OCI-LY1 (cell line): ENCODE data around the gene HRAS.

Source experiments
- H2AFZ ChIP-seq: fragments of 200-600 bp; sonication (generic), shearing (Covaris generic); 2 replicates; pipeline ENCODE4 v1.6.0; 2014; ENCODE audit warnings: antibody characterized with exemption, mild to moderate bottlenecking, low read length
- H3F3A ChIP-seq: fragments of 200-600 bp; sonication (generic), shearing (Covaris generic); 2 replicates; pipeline ENCODE4 v1.6.0; 2014; ENCODE audit warnings: mild to moderate bottlenecking, antibody characterized with exemption, low read length, moderate library complexity; ENCODE audit not compliant: insufficient read depth
- H3K27ac ChIP-seq: fragments of 200-600 bp; sonication (generic); 2 replicates; pipeline ENCODE4 v1.5.1; 2014; ENCODE audit warnings: low read length, mixed run types, mild to moderate bottlenecking, low read depth; ENCODE audit not compliant: poor library complexity, severe bottlenecking
- H3K27me3 ChIP-seq: fragments of 200-600 bp; sonication (generic); 2 replicates; pipeline ENCODE4 v1.6.0; 2014; ENCODE audit warnings: antibody characterized with exemption, mild to moderate bottlenecking, low read length, moderate library complexity; ENCODE audit not compliant: insufficient read depth
- H3K36me3 ChIP-seq: fragments of 200-600 bp; sonication (generic); 2 replicates; pipeline ENCODE4 v1.6.1; 2014; ENCODE audit warnings: mild to moderate bottlenecking, antibody characterized with exemption, low read length, moderate library complexity, mixed read lengths; ENCODE audit not compliant: insufficient read depth
- H3K4me1 ChIP-seq: fragments of 200-600 bp; sonication (generic); 2 replicates; pipeline ENCODE4 v1.5.1; 2014; ENCODE audit warnings: mild to moderate bottlenecking, low read length, moderate library complexity; ENCODE audit not compliant: insufficient read depth, severe bottlenecking
- H3K4me2 ChIP-seq: fragments of 200-600 bp; sonication (generic), shearing (Covaris generic); 2 replicates; pipeline ENCODE4 v1.6.1; 2014; ENCODE audit warnings: low read length
- H3K4me3 ChIP-seq: fragments of 200-600 bp; sonication (generic); 2 replicates; pipeline ENCODE4 v1.5.1; 2014; ENCODE audit warnings: low read length, low read depth, mild to moderate bottlenecking, mixed read lengths; ENCODE audit not compliant: poor library complexity, severe bottlenecking
- H3K79me2 ChIP-seq: fragments of 200-600 bp; shearing (Covaris generic); 2 replicates; pipeline ENCODE4 v1.6.1; 2016; ENCODE audit warnings: mixed run types, low read length, mixed read lengths; ENCODE audit not compliant: insufficient read depth
- H3K9ac ChIP-seq: fragments of 200-600 bp; sonication (generic), shearing (Covaris generic); 2 replicates; pipeline ENCODE4 v1.6.1; 2014; ENCODE audit warnings: mild to moderate bottlenecking, low read length, mixed read lengths
- H3K9me2 ChIP-seq: fragments of 200-600 bp; sonication (generic), shearing (Covaris generic); 2 replicates; pipeline ENCODE4 v1.6.1; 2014; ENCODE audit warnings: low read depth, mild to moderate bottlenecking, low read length, mixed read lengths
- H3K9me3 ChIP-seq: fragments of 200-600 bp; shearing (Covaris generic); 2 replicates; pipeline ENCODE4 v1.6.1; 2014; ENCODE audit warnings: low read length, mixed read lengths
- H4K20me1 ChIP-seq: fragments of 200-600 bp; sonication (generic), shearing (Covaris generic); 2 replicates; pipeline ENCODE4 v1.6.0; 2016; ENCODE audit warnings: mild to moderate bottlenecking, low read length; ENCODE audit not compliant: insufficient read depth
- CTCF ChIP-seq: fragments of 200-600 bp; sonication (generic), shearing (Covaris generic); IDR thresholded peaks from 2 replicates; pipeline ENCODE4 v1.5.1; 2017; ENCODE audit warnings: mild to moderate bottlenecking, antibody characterized with exemption, low read length, moderate library complexity, mixed read lengths
- EZH2 ChIP-seq: fragments of 200-600 bp; sonication (generic), shearing (Covaris generic); IDR thresholded peaks from 2 replicates; pipeline ENCODE4 v1.8.0; 2017; ENCODE audit warnings: borderline replicate concordance, mixed run types, mild to moderate bottlenecking, antibody characterized with exemption, low read length, moderate library complexity, mixed read lengths

The HRAS gene

GRCh38 chr11:537622-538430 lies 2.5 kb upstream of the HRAS start:
- H3K27ac ChIP-seq, result peak overlapping the region; percentile 20
- no peak overlapping the region for H2AFZ ChIP-seq

GRCh38 chr11:536841-537621 lies 1.7 kb upstream of the HRAS start, which contains the start of gene LRRC56:
LRRC56 (plus strand) TSS chr11:537527; CDS start chr11:540685, 3,158 bp downstream.
- no peak for TF ChIP-seq CTCF
- TF ChIP-seq EZH2, result no peak
- H3K9me2 ChIP-seq, result no peaks in the 10 kb centered on the region
- H3K9me3 ChIP-seq, result no peaks in the 10 kb centered on the region
- H3K9ac ChIP-seq, result peak within 1 kb of the TSS; percentile 72
- peak within 1 kb of the TSS; percentile 84 for H3K27ac ChIP-seq
- peak within 1 kb of the TSS; percentile 71 for H3K4me3 ChIP-seq
- peaks cover 12% of the 10 kb centered on the region; the same call in 1 of the 2 replicates for H3K36me3 ChIP-seq
- H3F3A ChIP-seq, result peaks cover 5% of the 10 kb centered on the region; the same call in 1 of the 2 replicates
- H4K20me1 ChIP-seq, result no peaks in the 10 kb centered on the region
- no peaks in the 10 kb centered on the region for H3K79me2 ChIP-seq
- H3K27me3 ChIP-seq, result no peaks in the 10 kb centered on the region
- H3K4me1 ChIP-seq, result peaks cover 28% of the 10 kb centered on the region
- peak within 1 kb of the TSS; percentile 65 for H3K4me2 ChIP-seq
- H2AFZ ChIP-seq, result no peak within 1 kb of the TSS

More at GRCh38 chr11:537622-538430, 2.5 kb upstream of the HRAS start:
- Histone ChIP-seq H3K79me2 (no peaks in the 10 kb centered on the region), H3K4me1 (peaks cover 31% of the 10 kb centered on the region), H3F3A (peaks cover 5% of the 10 kb centered on the region; the same call in 1 of the 2 replicates), H3K4me2 (peak overlapping the region; percentile 65), H3K36me3 (peaks cover 4% of the 10 kb centered on the region; the same call in 1 of the 2 replicates), H3K27me3 (no peaks in the 10 kb centered on the region), H3K9ac (peak overlapping the region; percentile 50; the same call in 1 of the 2 replicates), H4K20me1 (no peaks in the 10 kb centered on the region), H3K9me2 (no peaks in the 10 kb centered on the region), H3K9me3 (no peaks in the 10 kb centered on the region), H3K4me3 (peak overlapping the region; percentile 71)
- TF ChIP-seq EZH2, result no peak

GRCh38 chr11:535210-535518 lies 212 bp downstream of the HRAS start:
- Histone ChIP-seq H3K9ac (peak overlapping the region; percentile 83; the same call in 1 of the 2 replicates), H3K9me3 (no peaks in the 10 kb centered on the region), H3F3A (peaks cover 5% of the 10 kb centered on the region; the same call in 1 of the 2 replicates), H3K27me3 (no peaks in the 10 kb centered on the region), H3K4me3 (peak overlapping the region; percentile 86), H3K36me3 (peaks cover 16% of the 10 kb centered on the region), H4K20me1 (no peaks in the 10 kb centered on the region), H3K4me2 (peak overlapping the region; percentile 73; the same call in 1 of the 2 replicates), H3K79me2 (no peaks in the 10 kb centered on the region), H3K4me1 (peaks cover 28% of the 10 kb centered on the region), H3K27ac (no peak overlapping the region), H3K9me2 (no peaks in the 10 kb centered on the region), H2AFZ (no peak overlapping the region)
- TF ChIP-seq CTCF, result no peak
